Measurements from ENCODE around the gene SRP9. TPM values are rescaled to one million over a fixed set of nuclear protein-coding genes. Genes with fewer than 3 reads are reported as not detected.
A peak's percentile ranks its signal among the peaks of the same experiment; 100 is the strongest.

Gene SRP9
- total and polyA plus RNA-seq, 4 experiments from 2014 or later: 141 to 500 (median 220) TPM

GRCh38 chr1:225737866-225738265 lies 39.8 kb upstream of the SRP9 start:
- H3K36me3 Mint-ChIP-seq: no peaks in the 10 kb centered on the region
- ChIA-PET CTCF (ENCODE audit: partially characterized antibody) (interaction anchor here (0.7 kb wide), 1 partner anchor 207 kb away, joined by 4 read pairs; no protein-coding TSS in a partner anchor), POLR2A (ENCODE audit: partially characterized antibody) (no interaction called here)
- Histone ChIP-seq H3K27me3 (ENCODE audit: insufficient read depth, low read length) (no peaks in the 10 kb centered on the region), H3K4me3 (ENCODE audit: low read length in 2 of 2) (no peak overlapping the region), H3K4me1 (ENCODE audit: insufficient read depth, low read length) (no peaks in the 10 kb centered on the region), H3K36me3 (ENCODE audit: insufficient read depth, low read length) (no peaks in the 10 kb centered on the region), H3K9me3 (ENCODE audit: control insufficient read depth in 1 of 2, low read length in 2 of 2) (no peaks in the 10 kb centered on the region), H3K27ac (ENCODE audit: low read depth, low read length) (no peak overlapping the region)
- no peaks in the 10 kb centered on the region for H3K9me3 Mint-ChIP-seq
- DNase-seq: no peak
- no peaks in the 10 kb centered on the region for H3K4me1 Mint-ChIP-seq
- intact Hi-C loops (cut with micrococcal nuclease): no loop called here
- H3K27me3 Mint-ChIP-seq: peaks cover 0 to 1% of the 10 kb centered on the region in 2 donors
- H3K4me3 Mint-ChIP-seq: no peak overlapping the region
- H3K27ac Mint-ChIP-seq: no peak overlapping the region

DNA sequence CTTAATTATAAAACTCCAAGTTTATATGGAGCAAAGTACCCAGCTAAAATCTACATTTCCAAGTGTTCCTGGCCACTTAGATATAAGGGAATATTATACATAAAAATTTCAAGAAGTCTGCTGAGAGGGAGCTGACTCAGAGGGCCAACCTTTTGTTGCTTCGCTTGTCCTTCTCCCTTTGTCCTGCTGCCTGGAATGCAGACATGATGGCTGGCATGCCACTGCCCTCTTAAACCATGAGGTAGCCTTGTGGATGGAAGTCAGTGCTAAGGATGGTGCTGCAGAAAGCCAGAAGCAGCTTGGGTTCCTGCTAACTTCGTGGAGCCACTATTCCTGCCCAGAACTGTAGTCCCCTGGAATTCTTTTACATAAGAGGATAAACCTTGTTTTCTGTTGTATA lies 38.9 kb upstream of the SRP9 start:
- Mint-ChIP-seq H3K4me1 (no peaks in the 10 kb centered on the region), H3K9me3 (no peaks in the 10 kb centered on the region), H3K27ac (no peak overlapping the region), H3K27me3 (peaks cover 0 to 1% of the 10 kb centered on the region in 2 donors), H3K36me3 (no peaks in the 10 kb centered on the region), H3K4me3 (no peak overlapping the region)
- H3K27ac ChIP-seq (ENCODE audit: low read depth, low read length): no peak overlapping the region
- intact Hi-C loops (cut with micrococcal nuclease): no loop called here
- DNase-seq: no peak
- ChIA-PET POLR2A (ENCODE audit: partially characterized antibody) (no interaction called here), CTCF (ENCODE audit: partially characterized antibody) (no interaction called here)
- no peaks in the 10 kb centered on the region for H3K27me3 ChIP-seq (ENCODE audit: insufficient read depth, low read length)
- no peaks in the 10 kb centered on the region for H3K4me1 ChIP-seq (ENCODE audit: insufficient read depth, low read length)
- H3K9me3 ChIP-seq (ENCODE audit: control insufficient read depth in 1 of 2, low read length in 2 of 2): no peaks in the 10 kb centered on the region
- H3K4me3 ChIP-seq (ENCODE audit: low read length in 2 of 2): no peak overlapping the region
- H3K36me3 ChIP-seq (ENCODE audit: insufficient read depth, low read length): no peaks in the 10 kb centered on the region

DNA sequence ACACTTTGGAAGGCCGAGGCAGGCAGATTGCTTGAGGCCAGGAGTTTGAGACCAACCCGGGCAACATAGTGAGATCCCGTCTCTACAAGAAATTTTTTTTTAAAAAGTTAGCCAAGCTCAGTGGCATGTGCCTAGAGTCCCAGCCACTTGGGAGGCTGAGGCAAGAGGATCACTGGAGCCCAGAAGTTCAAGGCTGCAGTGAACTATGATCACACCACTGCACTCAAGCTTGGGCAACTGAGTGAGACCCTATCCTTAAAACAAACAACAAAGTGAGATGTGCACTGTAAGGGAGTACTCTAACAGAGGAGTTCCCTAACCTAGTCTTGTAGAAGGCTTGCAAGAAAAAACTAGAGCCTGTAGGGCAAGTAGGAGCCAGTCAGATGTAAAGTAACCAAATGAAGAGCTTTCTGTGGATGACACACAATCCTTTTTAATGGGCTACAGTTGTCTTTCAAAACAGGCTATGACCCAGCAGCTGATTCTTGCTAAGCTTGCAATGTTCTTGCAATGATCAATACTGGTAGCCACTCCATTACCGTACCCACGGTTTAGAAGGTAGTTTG lies 38.0 kb upstream of the SRP9 start:
- intact Hi-C loops (cut with micrococcal nuclease): no loop called here
- H3K27me3 ChIP-seq (ENCODE audit: insufficient read depth, low read length): no peaks in the 10 kb centered on the region
- Mint-ChIP-seq H3K27ac (no peak overlapping the region), H3K4me3 (no peak overlapping the region), H3K36me3 (no peaks in the 10 kb centered on the region), H3K4me1 (no peaks in the 10 kb centered on the region), H3K9me3 (no peaks in the 10 kb centered on the region), H3K27me3 (peaks cover 0 to 1% of the 10 kb centered on the region in 2 donors)
- no peak overlapping the region for H3K4me3 ChIP-seq (ENCODE audit: low read length in 2 of 2)
- H3K9me3 ChIP-seq (ENCODE audit: control insufficient read depth in 1 of 2, low read length in 2 of 2): no peaks in the 10 kb centered on the region
- no peak overlapping the region for H3K27ac ChIP-seq (ENCODE audit: low read depth, low read length)
- no peaks in the 10 kb centered on the region for H3K4me1 ChIP-seq (ENCODE audit: insufficient read depth, low read length)
- no peak for DNase-seq
- ChIA-PET POLR2A (ENCODE audit: partially characterized antibody) (no interaction called here), CTCF (ENCODE audit: partially characterized antibody) (no interaction called here)
- no peaks in the 10 kb centered on the region for H3K36me3 ChIP-seq (ENCODE audit: insufficient read depth, low read length)

GRCh38 chr1:225744745-225745144 lies 32.9 kb upstream of the SRP9 start:
- Histone ChIP-seq H3K9me3 (ENCODE audit: control insufficient read depth in 1 of 2, low read length in 2 of 2) (no peaks in the 10 kb centered on the region), H3K4me3 (ENCODE audit: low read length in 2 of 2) (no peak overlapping the region), H3K4me1 (ENCODE audit: insufficient read depth, low read length) (no peaks in the 10 kb centered on the region), H3K27ac (ENCODE audit: low read depth, low read length) (no peak overlapping the region), H3K27me3 (ENCODE audit: insufficient read depth, low read length) (no peaks in the 10 kb centered on the region), H3K36me3 (ENCODE audit: insufficient read depth, low read length) (no peaks in the 10 kb centered on the region)
- DNase-seq: no peak
- H3K27me3 Mint-ChIP-seq: no peaks in the 10 kb centered on the region
- H3K9me3 Mint-ChIP-seq: no peaks in the 10 kb centered on the region
- no peak overlapping the region for H3K4me3 Mint-ChIP-seq
- no peaks in the 10 kb centered on the region for H3K36me3 Mint-ChIP-seq
- peak overlapping the region in 2 of 7 donors; percentile 15 to 17 for H3K27ac Mint-ChIP-seq
- POLR2A ChIA-PET (ENCODE audit: partially characterized antibody): no interaction called here
- H3K4me1 Mint-ChIP-seq: no peaks in the 10 kb centered on the region
- CTCF ChIA-PET (ENCODE audit: partially characterized antibody): interaction anchor here (0.9 kb wide), 1 partner anchor 263 kb away, joined by 3 read pairs; no protein-coding TSS in a partner anchor
- intact Hi-C loops (cut with micrococcal nuclease): no loop called here

GRCh38 chr1:225745273-225745672 lies 32.4 kb upstream of the SRP9 start:
- Histone ChIP-seq H3K4me3 (ENCODE audit: low read length in 2 of 2) (no peak overlapping the region), H3K27ac (ENCODE audit: low read depth, low read length) (no peak overlapping the region), H3K36me3 (ENCODE audit: insufficient read depth, low read length) (no peaks in the 10 kb centered on the region), H3K9me3 (ENCODE audit: control insufficient read depth in 1 of 2, low read length in 2 of 2) (no peaks in the 10 kb centered on the region), H3K27me3 (ENCODE audit: insufficient read depth, low read length) (no peaks in the 10 kb centered on the region), H3K4me1 (ENCODE audit: insufficient read depth, low read length) (no peaks in the 10 kb centered on the region)
- Mint-ChIP-seq H3K27me3 (no peaks in the 10 kb centered on the region), H3K27ac (peak overlapping the region in 1 of 7 donors; percentile 15), H3K4me1 (no peaks in the 10 kb centered on the region), H3K9me3 (no peaks in the 10 kb centered on the region), H3K4me3 (no peak overlapping the region), H3K36me3 (no peaks in the 10 kb centered on the region)
- ChIA-PET POLR2A (ENCODE audit: partially characterized antibody) (no interaction called here), CTCF (ENCODE audit: partially characterized antibody) (no interaction called here)
- DNase-seq: no peak
- intact Hi-C loops (cut with micrococcal nuclease): no loop called here

GRCh38 chr1:225746361-225747179 lies 31.1 kb upstream of the SRP9 start:
- H3K27me3 Mint-ChIP-seq: no peaks in the 10 kb centered on the region
- H3K36me3 ChIP-seq (ENCODE audit: insufficient read depth, low read length): no peaks in the 10 kb centered on the region
- CTCF ChIA-PET (ENCODE audit: partially characterized antibody): no interaction called here
- no peak overlapping the region for H3K4me3 Mint-ChIP-seq
- no peak overlapping the region for H3K27ac ChIP-seq (ENCODE audit: low read depth, low read length)
- no peaks in the 10 kb centered on the region for H3K4me1 Mint-ChIP-seq
- POLR2A ChIA-PET (ENCODE audit: partially characterized antibody): no interaction called here
- no peaks in the 10 kb centered on the region for H3K4me1 ChIP-seq (ENCODE audit: insufficient read depth, low read length)
- no peaks in the 10 kb centered on the region for H3K27me3 ChIP-seq (ENCODE audit: insufficient read depth, low read length)
- DNase-seq: no peak
- no peaks in the 10 kb centered on the region for H3K9me3 Mint-ChIP-seq
- H3K36me3 Mint-ChIP-seq: no peaks in the 10 kb centered on the region
- H3K27ac Mint-ChIP-seq: no peak overlapping the region
- intact Hi-C loops (cut with micrococcal nuclease): no loop called here
- H3K4me3 ChIP-seq (ENCODE audit: low read length in 2 of 2): no peak overlapping the region
- no peaks in the 10 kb centered on the region for H3K9me3 ChIP-seq (ENCODE audit: control insufficient read depth in 1 of 2, low read length in 2 of 2)

DNA sequence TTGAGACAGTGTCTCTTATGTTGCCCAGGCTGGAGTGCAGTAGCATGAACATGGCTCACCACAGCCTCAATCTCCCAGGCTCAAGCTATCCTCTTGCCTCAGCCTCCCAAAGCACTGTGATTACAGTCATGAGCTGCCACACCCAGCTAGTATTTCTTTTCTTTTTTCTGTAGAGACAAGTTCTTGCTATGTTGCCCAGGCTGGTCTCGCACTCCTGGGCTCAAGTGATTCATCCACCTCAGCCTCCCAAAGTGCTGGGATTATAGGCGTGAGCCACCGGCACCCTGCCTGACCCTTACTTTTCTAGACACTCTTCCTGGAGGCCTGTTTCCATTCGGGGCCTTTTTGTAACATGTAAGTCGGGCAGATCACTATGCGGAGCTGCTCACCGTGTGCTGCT lies 30.1 kb upstream of the SRP9 start:
- H3K9me3 ChIP-seq (ENCODE audit: control insufficient read depth in 1 of 2, low read length in 2 of 2): no peaks in the 10 kb centered on the region
- H3K27me3 ChIP-seq (ENCODE audit: insufficient read depth, low read length): no peaks in the 10 kb centered on the region
- H3K9me3 Mint-ChIP-seq: no peaks in the 10 kb centered on the region
- H3K36me3 ChIP-seq (ENCODE audit: insufficient read depth, low read length): no peaks in the 10 kb centered on the region
- no peak overlapping the region for H3K27ac ChIP-seq (ENCODE audit: low read depth, low read length)
- CTCF ChIA-PET (ENCODE audit: partially characterized antibody): no interaction called here
- H3K4me1 ChIP-seq (ENCODE audit: insufficient read depth, low read length): no peaks in the 10 kb centered on the region
- POLR2A ChIA-PET (ENCODE audit: partially characterized antibody): no interaction called here
- no peak overlapping the region for H3K4me3 ChIP-seq (ENCODE audit: low read length in 2 of 2)
- no peaks in the 10 kb centered on the region for H3K4me1 Mint-ChIP-seq
- no peaks in the 10 kb centered on the region for H3K36me3 Mint-ChIP-seq
- intact Hi-C loops (cut with micrococcal nuclease): no loop called here
- DNase-seq: no peak
- H3K27me3 Mint-ChIP-seq: no peaks in the 10 kb centered on the region
- peak overlapping the region in 2 of 7 donors; percentile 47 to 51 for H3K27ac Mint-ChIP-seq
- H3K4me3 Mint-ChIP-seq: no peak overlapping the region

Data from CD4-positive, alpha-beta memory T cell (primary cell).